Hematopoietic multipotent progenitor cell treated with erythropoietin and hydrocortisone succinate and interleukin-3 and kit ligand, for 8 days (in vitro differentiated cells): ENCODE measurements around the gene SNRK.

Source experiments
- DNase-seq: peaks from one replicate; pipeline ENCODE4 v3.0.0-alpha.2; 2015

The SNRK gene

DNA sequence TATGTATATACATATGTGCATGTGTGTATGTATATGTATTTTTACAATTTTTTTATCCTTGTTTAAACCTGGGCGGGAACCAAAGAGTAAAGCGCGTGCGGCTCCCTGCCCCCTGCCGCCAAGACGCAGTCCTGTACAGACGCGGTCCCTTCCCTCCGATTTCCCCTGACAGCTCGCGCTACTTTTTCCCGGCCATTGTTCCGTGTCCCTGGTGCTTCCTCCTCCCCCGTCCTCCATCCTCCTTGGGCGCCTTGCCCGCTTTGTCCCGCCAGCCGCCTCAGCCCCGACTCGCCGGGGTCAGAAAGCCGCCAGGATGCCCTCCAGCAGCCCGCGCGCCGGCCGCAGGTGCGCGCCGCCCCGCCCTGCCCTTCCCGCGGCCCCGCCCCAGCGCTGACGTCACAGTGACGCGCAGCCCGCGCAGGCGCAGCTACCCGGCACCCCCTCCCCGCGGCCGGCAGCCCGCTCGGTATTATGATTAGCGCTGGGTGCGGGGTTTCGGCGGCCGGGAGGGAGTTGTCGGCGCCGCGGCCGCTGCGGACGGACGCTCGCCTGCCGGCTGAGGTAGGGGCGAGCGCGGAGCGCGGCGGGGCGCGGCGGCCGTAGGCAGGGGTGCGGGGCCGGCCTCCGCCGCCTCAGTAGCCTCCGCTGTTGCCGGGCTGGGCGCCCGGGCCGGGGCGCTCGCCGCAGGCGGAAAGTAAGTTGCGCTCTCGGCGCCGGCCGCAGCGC, at the start of gene SNRK:
SNRK (plus strand) TSS at position 426 of the 726 bp plus-strand sequence. CDS start 16,664 bp downstream, outside the sequence.
- DNase-seq = peak; percentile 69

- DNase-seq = no peak
Observed at GRCh38 chr3:43238801-43239200, 47.5 kb upstream of the SNRK start.

DNA sequence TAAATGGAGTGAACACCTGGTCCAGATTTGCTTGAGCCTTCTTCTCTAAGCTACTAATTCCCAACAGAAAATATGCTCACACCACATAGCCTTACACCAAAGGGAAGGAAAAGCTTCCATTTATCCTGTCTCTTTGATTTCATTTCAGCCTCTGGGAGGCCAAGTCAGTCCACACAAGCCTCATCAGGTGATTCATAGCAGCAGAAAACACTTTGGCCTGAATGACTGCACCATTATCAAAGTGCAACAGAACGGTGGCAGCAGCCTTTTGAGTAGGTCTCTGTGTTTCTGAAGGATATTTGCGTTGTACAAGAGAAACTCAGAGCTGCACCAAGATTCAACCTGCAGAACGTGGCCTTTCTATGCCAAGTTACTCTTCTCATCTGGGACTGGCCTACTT, 46.6 kb upstream of the SNRK start:
- no peak for DNase-seq

DNA sequence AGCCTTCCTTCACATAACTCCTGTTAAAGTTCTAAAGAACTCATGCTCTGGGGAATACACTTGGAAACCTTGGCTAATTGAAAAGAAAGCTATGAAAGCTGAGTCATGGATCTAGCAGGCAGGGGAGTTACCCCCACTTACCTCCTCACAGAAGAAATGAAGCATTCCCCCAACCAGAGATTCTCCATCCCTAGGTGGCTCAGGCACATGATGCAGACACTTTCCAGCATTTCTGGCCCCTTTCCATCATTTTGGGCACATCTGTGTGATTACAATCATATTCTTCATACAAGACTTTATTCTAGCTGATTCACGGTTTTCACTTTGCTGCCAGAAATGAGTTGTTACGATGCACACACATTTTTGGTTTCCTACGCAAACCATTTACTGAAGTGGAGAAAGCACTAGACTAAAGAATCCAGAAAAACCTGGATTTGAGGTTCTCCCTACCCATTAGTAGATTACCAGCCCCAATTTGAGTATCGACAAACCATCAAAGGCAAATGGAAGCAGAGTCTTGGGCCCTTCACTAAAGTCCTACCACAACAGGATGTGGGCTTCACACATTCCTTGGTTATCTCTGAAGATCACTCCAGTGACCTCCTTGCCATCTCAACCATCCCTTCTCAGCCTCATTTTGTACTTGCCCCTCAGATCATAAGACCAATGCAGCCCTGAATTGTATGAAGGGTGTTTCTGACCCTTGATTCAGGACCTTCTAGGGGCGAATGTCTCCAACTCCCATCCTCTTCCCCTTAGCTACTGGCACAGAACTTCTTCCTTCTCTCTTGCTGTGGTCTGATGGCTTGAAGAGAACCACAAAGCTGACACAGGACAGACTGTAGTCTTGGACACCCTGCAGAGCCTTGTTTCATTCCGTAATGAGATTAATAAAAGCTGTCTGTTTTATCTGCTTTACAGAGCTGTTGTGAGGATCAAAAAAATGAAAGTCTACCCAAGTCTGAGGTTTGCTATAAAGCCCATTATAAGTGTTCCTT, 42.5 kb upstream of the SNRK start:
- peak; percentile 11 for DNase-seq

GRCh38 chr3:43244694-43245093, 41.6 kb upstream of the SNRK start:
- no peak for DNase-seq

DNA sequence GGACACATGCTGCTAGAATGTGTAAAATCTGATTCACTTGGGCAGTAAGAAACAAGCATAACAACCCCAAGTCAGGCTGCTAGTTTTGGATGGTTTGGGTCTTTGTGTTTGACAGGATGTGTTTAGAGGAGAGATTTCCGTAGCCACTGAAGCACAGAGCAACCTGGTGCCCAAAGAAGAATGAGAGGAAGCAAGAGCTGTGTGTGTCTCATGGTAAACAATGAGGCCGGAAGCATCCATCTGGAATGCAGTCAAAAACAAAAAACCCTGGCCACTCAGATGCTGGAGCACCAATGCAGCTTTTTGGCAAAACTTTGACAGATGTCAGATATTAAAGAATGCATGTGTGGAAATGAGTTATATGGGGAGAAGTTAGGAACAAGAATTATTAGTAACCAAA, 39.4 kb upstream of the SNRK start:
- DNase-seq = no peak

GRCh38 chr3:43247561-43248184, 38.7 kb upstream of the SNRK start:
- DNase-seq = no peak

- no peak for DNase-seq
Observed at GRCh38 chr3:43248185-43248583, 38.2 kb upstream of the SNRK start.

DNA sequence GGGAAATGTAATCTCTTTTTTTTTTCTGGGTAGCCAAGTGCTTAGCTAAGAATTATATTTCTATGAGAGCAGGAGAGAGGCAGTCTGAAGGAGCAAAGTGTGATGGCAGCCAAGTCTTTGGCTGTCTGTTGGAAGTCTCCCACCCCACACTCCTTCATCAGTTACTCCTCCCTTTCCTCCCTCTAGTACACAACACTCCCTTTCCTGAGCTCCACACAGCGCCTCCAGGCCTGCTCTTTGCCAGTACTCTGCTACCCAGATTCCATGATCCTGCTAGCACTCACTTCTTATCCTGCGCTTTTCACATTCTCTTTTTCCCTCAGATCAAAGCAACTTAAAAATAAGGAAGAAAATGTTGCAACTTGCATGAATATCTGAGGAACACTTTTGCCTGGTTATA, 37.4 kb upstream of the SNRK start:
- DNase-seq = no peak

- DNase-seq = no peak
Observed at GRCh38 chr3:43249405-43249804, 36.9 kb upstream of the SNRK start.

DNA sequence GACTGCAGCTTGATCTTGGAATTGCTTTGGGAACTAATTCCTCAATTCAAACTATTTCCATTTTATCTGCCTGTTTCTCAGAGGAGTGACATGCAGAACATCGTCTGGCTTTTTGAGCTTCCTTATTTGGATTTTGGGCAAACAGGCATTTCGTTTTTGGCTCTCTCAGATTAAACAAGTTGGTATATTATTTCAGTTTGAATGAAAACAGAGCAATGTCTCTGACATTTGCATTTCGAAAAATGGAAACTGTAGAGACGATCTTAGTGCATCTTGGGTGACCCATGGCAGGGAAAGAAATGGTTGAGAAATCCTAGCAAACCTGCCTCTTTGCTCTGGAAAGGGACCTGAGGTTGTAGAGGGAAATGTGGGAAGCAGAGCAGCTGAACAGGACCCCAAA, 33.0 kb upstream of the SNRK start:
- no peak for DNase-seq

DNA sequence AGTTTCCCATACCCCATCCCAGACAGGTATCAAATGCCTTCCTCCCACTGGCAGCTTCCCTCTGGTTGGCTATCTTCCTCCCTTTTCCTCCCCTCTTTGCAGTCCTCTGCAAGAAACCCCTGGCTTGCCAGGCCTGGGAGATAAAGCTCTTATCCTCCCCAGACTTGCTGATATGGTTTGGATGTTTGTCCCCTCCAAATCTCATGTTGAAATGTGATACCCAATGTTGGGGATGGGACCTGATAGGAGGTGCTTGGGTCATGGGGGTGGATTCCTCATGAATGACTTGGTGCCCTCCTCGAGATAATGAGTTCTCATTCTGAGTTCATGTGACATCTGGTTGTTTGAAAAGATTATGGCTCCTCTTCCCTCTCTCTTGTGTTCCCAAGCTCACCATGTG, 32.2 kb upstream of the SNRK start:
- DNase-seq = peak; percentile 73

GRCh38 chr3:43255662-43256061, 30.7 kb upstream of the SNRK start:
- no peak for DNase-seq

GRCh38 chr3:43256714-43257461, 29.5 kb upstream of the SNRK start:
- no peak for DNase-seq

GRCh38 chr3:43257850-43258249, 28.5 kb upstream of the SNRK start:
- DNase-seq = no peak

- no peak for DNase-seq
Observed at GRCh38 chr3:43259626-43260025, 26.7 kb upstream of the SNRK start.

DNA sequence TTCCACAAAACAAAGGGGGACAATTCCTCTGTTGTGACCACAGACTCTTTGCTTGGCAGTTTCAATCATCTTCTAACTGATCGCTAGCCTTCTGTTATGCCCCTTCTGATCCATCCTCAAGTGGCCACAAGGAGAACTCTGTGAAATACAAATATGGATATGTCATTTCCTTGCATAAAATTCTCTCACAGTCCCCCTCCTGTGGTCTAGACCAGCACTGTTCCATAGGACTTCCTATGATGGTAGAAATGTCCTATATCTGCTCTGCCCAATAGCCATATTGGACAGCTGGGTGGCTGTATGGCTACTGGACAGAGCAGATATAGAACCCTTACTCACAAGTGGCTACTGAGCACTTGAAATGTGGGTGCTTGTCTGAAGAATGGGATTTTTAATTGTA, 25.9 kb upstream of the SNRK start:
- DNase-seq = peak; percentile 18

DNA sequence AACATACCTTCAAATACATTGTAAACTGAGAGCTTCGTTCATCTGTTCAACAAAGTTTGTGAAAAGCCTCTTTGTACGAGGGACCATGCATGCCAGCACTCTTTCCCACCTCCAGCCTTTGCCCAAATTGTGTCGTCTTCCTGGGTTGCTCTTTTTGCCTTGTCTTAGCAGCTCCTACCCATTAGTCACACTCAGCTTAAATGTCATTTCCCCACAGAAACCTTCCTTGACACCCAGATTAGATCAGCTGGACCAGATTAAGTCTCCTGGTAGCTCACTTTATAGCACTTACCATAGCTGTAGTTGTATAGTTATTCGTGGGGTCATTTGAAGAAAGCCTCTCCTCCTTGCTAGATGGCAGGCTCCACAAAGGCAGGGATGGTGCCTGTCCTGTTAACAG, 24.1 kb upstream of the SNRK start:
- DNase-seq = no peak

DNA sequence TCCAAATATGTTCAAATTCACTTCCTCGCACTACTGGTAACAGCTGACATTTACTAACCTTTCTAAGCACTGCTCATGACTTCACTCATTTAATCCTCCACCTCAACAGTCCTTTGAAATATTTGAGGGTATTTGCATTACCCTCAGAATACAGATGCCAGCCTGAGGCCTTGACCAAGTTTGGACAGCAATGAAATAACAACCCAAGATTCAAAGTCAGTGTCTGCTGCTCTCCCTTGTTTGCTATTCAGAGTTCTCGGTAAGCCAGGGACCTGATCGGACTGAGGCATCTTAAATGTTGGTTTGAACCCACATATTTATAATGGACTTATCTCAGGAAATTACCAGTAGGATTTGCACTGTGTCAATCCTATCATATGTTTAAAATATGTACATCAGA, 19.9 kb upstream of the SNRK start:
- DNase-seq = no peak

DNA sequence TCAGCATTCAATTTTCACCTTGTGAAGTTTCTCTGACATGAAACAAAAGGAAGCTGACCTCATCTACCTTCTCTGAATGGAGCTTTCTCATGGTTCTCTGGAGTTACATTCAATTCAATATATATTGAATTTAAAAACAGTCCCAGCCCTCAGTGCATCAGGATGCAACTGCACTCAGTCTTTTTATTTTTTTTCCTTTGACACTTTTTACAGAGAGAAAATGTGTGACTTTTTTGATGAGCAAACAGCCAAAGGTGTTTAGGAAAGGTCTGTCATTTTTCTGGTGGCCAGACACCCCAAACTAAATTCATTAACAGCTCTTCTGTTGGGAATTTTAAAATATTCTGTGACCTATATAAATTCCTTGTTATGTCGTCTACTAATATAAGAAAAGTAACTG, 19.3 kb upstream of the SNRK start:
- DNase-seq = no peak

DNA sequence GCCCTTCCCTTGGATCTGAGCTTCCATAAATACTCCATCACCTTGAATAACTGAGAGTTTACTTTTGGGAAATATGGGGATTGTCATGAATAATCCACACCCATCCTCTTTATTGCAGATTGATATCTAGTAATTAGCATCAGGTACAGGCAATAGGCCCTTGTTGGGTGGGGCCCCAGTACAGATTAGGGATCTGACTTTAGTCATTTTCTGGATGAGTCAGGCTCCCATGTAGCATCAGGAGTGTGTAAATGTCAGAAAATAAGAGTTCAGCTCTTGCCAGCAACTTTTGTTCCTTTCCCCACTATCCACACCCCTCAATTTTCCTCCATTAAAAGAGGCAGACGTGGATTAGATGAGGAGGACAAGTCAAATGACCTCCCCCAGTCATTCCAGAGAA, 17.7 kb upstream of the SNRK start:
- no peak for DNase-seq

GRCh38 chr3:43270078-43270477, 16.3 kb upstream of the SNRK start:
- DNase-seq = no peak

DNA sequence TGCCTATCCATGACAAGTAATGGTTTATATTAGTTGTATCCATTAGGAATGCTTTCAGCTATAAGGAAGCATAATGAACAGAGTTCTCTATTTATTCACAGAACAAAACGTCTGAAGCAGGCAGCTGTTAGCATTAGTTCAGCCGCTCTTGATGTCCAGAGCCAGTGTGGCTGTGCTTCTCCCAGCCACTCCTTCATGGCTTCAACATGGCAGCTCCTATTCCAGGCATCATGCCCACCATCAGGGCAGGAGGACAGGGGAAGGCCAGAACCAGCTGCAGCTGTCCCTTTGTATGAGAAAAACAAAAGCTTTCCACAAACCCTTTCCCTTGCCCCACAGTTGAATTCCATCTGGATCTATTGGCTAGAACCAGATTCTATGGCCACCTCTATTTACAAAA, 12.9 kb upstream of the SNRK start:
- DNase-seq = no peak
